ENCODE results near the gene SNRPD2. TPM values are rescaled to one million over a fixed set of nuclear protein-coding genes. Genes with fewer than 3 reads are reported as not detected.

The SNRPD2 gene
- polyA plus RNA-seq, 2 of the 4 experiments (the other 2 are of a cell fraction), result 811 to 1,002 TPM

GRCh38 chr19:45716359-45717130 lies 24.8 kb upstream of the SNRPD2 start:
- Histone ChIP-seq H3K4me3 (peak overlapping the region; percentile 80), H3K4me1 (peaks cover 34% of the 10 kb centered on the region), H3K27ac (peak overlapping the region; percentile 92 to 96), H3K9me3 (no peaks in the 10 kb centered on the region), H3K4me2 (peak overlapping the region; percentile 84)
- TF ChIP-seq PHF8 (IDR thresholded peaks at IDR 0.05; ENCODE audit: borderline replicate concordance, low read depth), result peak; percentile 24; the same call in 1 of the 2 replicates
- TF ChIP-seq HOXA7 (CRISPR knock-in tag; IDR thresholded peaks at IDR 0.05), result 0 out of 2 replicates have a peak, but pooled peaks have one; percentile 43
- TF ChIP-seq EHMT2 (IDR thresholded peaks at IDR 0.05; ENCODE audit: low read depth), result no peak
- peak; percentile 41; the same call in 1 of the 2 replicates for TF ChIP-seq TP53 (CRISPR knock-in tag; IDR thresholded peaks at IDR 0.05)
- TF ChIP-seq FOSB (CRISPR knock-in tag; IDR thresholded peaks at IDR 0.05), result 0 out of 2 replicates have a peak, but pooled peaks have one; percentile 32
- TF ChIP-seq SMC3 (IDR thresholded peaks at IDR 0.05), result no peak
- TF ChIP-seq TFCP2L1 (CRISPR knock-in tag; IDR thresholded peaks at IDR 0.05), result peak; percentile 77; the same call in 1 of the 2 replicates
- TF ChIP-seq MYC (IDR thresholded peaks at IDR 0.05; ENCODE audit: borderline replicate concordance, low read length), result no peak
- peak; percentile 7 for FAIRE-seq
- peak; percentile 14 to 20; a peak in 5 of 6 replicates for ATAC-seq
- POLR2A ChIA-PET, result interaction anchor here (0.6 to 2.3 kb wide), 13 partner anchors 8 to 53 kb away, joined by 3 to 67 read pairs (median 5); partner anchors contain the start of genes FBXO46, QPCTL, SIX5 and SNRPD2
- CTCF ChIA-PET, result interaction anchor here (0.7 to 12.7 kb wide), 20 partner anchors 9 to 100 kb away, joined by 3 to 160 read pairs (median 6); partner anchors contain the start of genes QPCTL, SIX5 and SNRPD2
- 4% methylated on average over 24 of the region's 24 CpGs for WGBS (ENCODE audit: missing lambda C conversion rate)
- peak; percentile 36 to 50 for DNase-seq (ENCODE audit: low read depth in 1 of 2, low spot score in 1 of 2)

- Histone ChIP-seq H3K27ac (peak overlapping the region in 1 of 2 experiments; percentile 14; a peak in 2 of 6 replicates), H3K4me2 (peak overlapping the region; percentile 84; the same call in 2 of the 3 replicates), H3K4me1 (peaks cover 34% of the 10 kb centered on the region), H3K4me3 (no peak overlapping the region), H3K9me3 (no peaks in the 10 kb centered on the region)
- 0 out of 2 replicates have a peak, but pooled peaks have one; percentile 44 for TF ChIP-seq HOXB13 (CRISPR knock-in tag; IDR thresholded peaks at IDR 0.05; ENCODE audit: low read depth)
- no peak for TF ChIP-seq CBX2 (IDR thresholded peaks at IDR 0.05; ENCODE audit: borderline replicate concordance, low read depth)
- ChIA-PET CTCF (interaction anchor here (0.9 to 12.7 kb wide), 9 partner anchors 8 to 158 kb away, joined by 3 to 160 read pairs (median 7); partner anchors contain the start of genes QPCTL, SIX5 and SNRPD2), POLR2A (interaction anchor here (1.2 kb wide), 1 partner anchor 54 kb away, joined by 4 read pairs; the partner anchor contains the start of gene SIX5)
- DNase-seq (ENCODE audit: low read depth in 1 of 2, low spot score in 1 of 2), result no peak
- no peak for FAIRE-seq
- no peak for ATAC-seq
- 82% methylated on average over 3 of the region's 3 CpGs for WGBS (ENCODE audit: missing lambda C conversion rate)
Observed at GRCh38 chr19:45715139-45715538, 23.4 kb upstream of the SNRPD2 start.

GRCh38 chr19:45713141-45713540 lies 21.4 kb upstream of the SNRPD2 start:
- TF ChIP-seq POLR2AphosphoS2 (conservative IDR thresholded peaks at IDR 0.05; ENCODE audit: low read length) (no peak), FOXS1 (CRISPR knock-in tag; IDR thresholded peaks at IDR 0.05) (no peak), RARB (CRISPR knock-in tag; IDR thresholded peaks at IDR 0.05) (no peak), HOXB5 (CRISPR knock-in tag; IDR thresholded peaks at IDR 0.05) (no peak), SREBF2 (IDR thresholded peaks at IDR 0.05) (no peak), TP53 (CRISPR knock-in tag; IDR thresholded peaks at IDR 0.05) (no peak), HEYL (CRISPR knock-in tag; IDR thresholded peaks at IDR 0.05) (no peak), JUNB (IDR thresholded peaks at IDR 0.05) (no peak), MAZ (IDR thresholded peaks at IDR 0.05; ENCODE audit: borderline replicate concordance, low read depth, low read length) (no peak)
- no peak for DNase-seq (ENCODE audit: low read depth in 1 of 2, low spot score in 1 of 2)
- no peak for FAIRE-seq
- H3K4me1 ChIP-seq, result peaks cover 21% of the 10 kb centered on the region
- ATAC-seq, result no peak
- no peak overlapping the region for H3K27ac ChIP-seq
- ChIA-PET CTCF (interaction anchor here (0.8 to 12.7 kb wide), 7 partner anchors 13 to 57 kb away, joined by 3 to 160 read pairs (median 4); partner anchors contain the start of genes QPCTL, SIX5 and SNRPD2), POLR2A (interaction anchor here (1.4 kb wide), 1 partner anchor 9 kb away, joined by 3 read pairs; no protein-coding TSS in a partner anchor)
- H3K4me3 ChIP-seq, result no peak overlapping the region
- no peaks in the 10 kb centered on the region for H3K9me3 ChIP-seq
- H3K4me2 ChIP-seq, result no peak overlapping the region
- 92% methylated on average over 11 of the region's 15 CpGs for WGBS (ENCODE audit: missing lambda C conversion rate)

GRCh38 chr19:45712699-45713067 lies 20.9 kb upstream of the SNRPD2 start:
- FAIRE-seq, result no peak
- no peaks in the 10 kb centered on the region for H3K9me3 ChIP-seq
- no peak for TF ChIP-seq EHMT2 (IDR thresholded peaks at IDR 0.05; ENCODE audit: low read depth)
- CTCF ChIA-PET, result interaction anchor here (0.8 to 12.7 kb wide), 5 partner anchors 13 to 57 kb away, joined by 3 to 160 read pairs (median 4); partner anchors contain the start of genes QPCTL, SIX5 and SNRPD2
- no peak overlapping the region for H3K4me3 ChIP-seq
- H3K27ac ChIP-seq, result no peak overlapping the region
- ATAC-seq, result no peak
- DNase-seq (ENCODE audit: low read depth in 1 of 2, low spot score in 1 of 2), result no peak
- H3K4me1 ChIP-seq, result peaks cover 17% of the 10 kb centered on the region
- POLR2A ChIA-PET, result interaction anchor here (1.1 to 1.4 kb wide), 2 partner anchors 8 to 20 kb away, joined by 3 read pairs; partner anchors contain the start of gene QPCTL
- no peak overlapping the region for H3K4me2 ChIP-seq
- 97% methylated on average over 24 of the region's 25 CpGs for WGBS (ENCODE audit: missing lambda C conversion rate)

All from A549 (cell line).